Activated CD4-positive, alpha-beta T cell treated with anti-CD3 and anti-CD28 coated beads, Interleukin-2, amount 10 ng/mL, durations not matched to agents 7 days and 5 days (primary cell): ENCODE data around the gene SLC26A8. TPM values are rescaled to one million over a fixed set of nuclear protein-coding genes. Genes with fewer than 3 reads are reported as not detected.

Experiments used
- CTCF ChIA-PET: fragments of 350-600 bp; sonication (Branson Sonifier 250); formaldehyde crosslinking; loops from one replicate; lab custom pipeline; 2021; ENCODE audit warnings: antibody characterized with exemption; lab: Charles Lee
- POLR2A ChIA-PET: fragments of 350-600 bp; sonication (Branson Sonifier 250); formaldehyde crosslinking; loops from one replicate; lab custom pipeline; 2021; ENCODE audit warnings: antibody characterized with exemption; lab: Charles Lee
- DNase-seq: peaks from one replicate; pipeline ENCODE4 v3.0.0-alpha.2; 2020
- H3K27ac Mint-ChIP-seq: one replicate; pipeline ENCODE4 v1.8.0; 2021; ENCODE audit warnings: mild to moderate bottlenecking, moderate library complexity, mixed read lengths
- H3K27me3 Mint-ChIP-seq: one replicate; pipeline ENCODE4 v1.8.0; 2021; ENCODE audit warnings: mixed read lengths
- H3K36me3 Mint-ChIP-seq: one replicate; pipeline ENCODE4 v1.8.0; 2021; ENCODE audit warnings: low read depth, mixed read lengths
- H3K4me1 Mint-ChIP-seq: one replicate; pipeline ENCODE4 v1.8.0; 2021; ENCODE audit warnings: mixed read lengths
- H3K4me3 Mint-ChIP-seq: one replicate; pipeline ENCODE4 v1.8.0; 2021; ENCODE audit warnings: mild to moderate bottlenecking, moderate library complexity, mixed read lengths
- H3K9me3 Mint-ChIP-seq: one replicate; pipeline ENCODE4 v1.8.0; 2021; ENCODE audit warnings: mixed read lengths
- total RNA-seq, 2 experiments: library from RNA; stranded (reverse); gene quantifications; one replicate each; pipeline ENCODE4 v1.2.3, GENCODE V29; 2021

The SLC26A8 gene
- total RNA-seq, 2 experiments from 2014 or later = not detected

GRCh38 chr6:36065916-36066315 lies 41.5 kb upstream of the SLC26A8 start:
- peaks cover 23% of the 10 kb centered on the region for H3K36me3 Mint-ChIP-seq
- no peaks in the 10 kb centered on the region for H3K9me3 Mint-ChIP-seq
- DNase-seq = no peak
- no peak overlapping the region for H3K4me3 Mint-ChIP-seq
- POLR2A ChIA-PET = no interaction called here
- H3K27ac Mint-ChIP-seq = no peak overlapping the region
- CTCF ChIA-PET = no interaction called here
- peaks cover 20% of the 10 kb centered on the region for H3K4me1 Mint-ChIP-seq
- no peaks in the 10 kb centered on the region for H3K27me3 Mint-ChIP-seq

- no peak overlapping the region for H3K27ac Mint-ChIP-seq
- no peak for DNase-seq
- peaks cover 33% of the 10 kb centered on the region for H3K36me3 Mint-ChIP-seq
- H3K4me1 Mint-ChIP-seq = peaks cover 20% of the 10 kb centered on the region
- ChIA-PET POLR2A (interaction anchor here (0.6 kb wide), 1 partner anchor 32 kb away, joined by 10 read pairs; no protein-coding TSS in a partner anchor), CTCF (no interaction called here)
- no peaks in the 10 kb centered on the region for H3K9me3 Mint-ChIP-seq
- H3K4me3 Mint-ChIP-seq = no peak overlapping the region
- no peaks in the 10 kb centered on the region for H3K27me3 Mint-ChIP-seq
Measured at GRCh38 chr6:36064770-36065396, 40.4 kb upstream of the SLC26A8 start.

- H3K4me1 Mint-ChIP-seq = peaks cover 16% of the 10 kb centered on the region
- H3K36me3 Mint-ChIP-seq = peaks cover 40% of the 10 kb centered on the region
- no peak overlapping the region for H3K27ac Mint-ChIP-seq
- POLR2A ChIA-PET = no interaction called here
- H3K4me3 Mint-ChIP-seq = no peak overlapping the region
- no peak for DNase-seq
- H3K9me3 Mint-ChIP-seq = no peaks in the 10 kb centered on the region
- CTCF ChIA-PET = no interaction called here
- no peaks in the 10 kb centered on the region for H3K27me3 Mint-ChIP-seq
Measured at GRCh38 chr6:36063318-36064060, 39.0 kb upstream of the SLC26A8 start.

GRCh38 chr6:36062247-36062646 lies 37.8 kb upstream of the SLC26A8 start:
- Mint-ChIP-seq H3K4me3 (no peak overlapping the region), H3K36me3 (peaks cover 45% of the 10 kb centered on the region), H3K27ac (no peak overlapping the region), H3K27me3 (no peaks in the 10 kb centered on the region), H3K4me1 (peaks cover 11% of the 10 kb centered on the region), H3K9me3 (no peaks in the 10 kb centered on the region)
- POLR2A ChIA-PET = interaction anchor here (0.6 kb wide), 1 partner anchor 438 kb away, joined by 4 read pairs; no protein-coding TSS in a partner anchor
- DNase-seq = no peak
- CTCF ChIA-PET = interaction anchor here (1.4 kb wide), 1 partner anchor 10 kb away, joined by 3 read pairs; no protein-coding TSS in a partner anchor

- ChIA-PET CTCF (interaction anchor here (1.4 kb wide), 1 partner anchor 9 kb away, joined by 3 read pairs; no protein-coding TSS in a partner anchor), POLR2A (no interaction called here)
- peaks cover 6% of the 10 kb centered on the region for H3K4me1 Mint-ChIP-seq
- DNase-seq = no peak
- no peaks in the 10 kb centered on the region for H3K27me3 Mint-ChIP-seq
- no peak overlapping the region for H3K27ac Mint-ChIP-seq
- H3K36me3 Mint-ChIP-seq = peaks cover 45% of the 10 kb centered on the region
- H3K4me3 Mint-ChIP-seq = no peak overlapping the region
- H3K9me3 Mint-ChIP-seq = no peaks in the 10 kb centered on the region
Measured at GRCh38 chr6:36061236-36061635, 36.8 kb upstream of the SLC26A8 start.

GRCh38 chr6:36056178-36056577 lies 31.7 kb upstream of the SLC26A8 start:
- Mint-ChIP-seq H3K27me3 (no peaks in the 10 kb centered on the region), H3K27ac (no peak overlapping the region), H3K36me3 (peaks cover 31% of the 10 kb centered on the region), H3K4me3 (no peak overlapping the region), H3K9me3 (no peaks in the 10 kb centered on the region), H3K4me1 (peaks cover 9% of the 10 kb centered on the region)
- no peak for DNase-seq
- POLR2A ChIA-PET = no interaction called here
- CTCF ChIA-PET = interaction anchor here (0.6 kb wide), 1 partner anchor 221 kb away, joined by 3 read pairs; no protein-coding TSS in a partner anchor

- POLR2A ChIA-PET = no interaction called here
- CTCF ChIA-PET = no interaction called here
- H3K4me1 Mint-ChIP-seq = peaks cover 9% of the 10 kb centered on the region
- no peak overlapping the region for H3K27ac Mint-ChIP-seq
- H3K36me3 Mint-ChIP-seq = peaks cover 20% of the 10 kb centered on the region
- H3K4me3 Mint-ChIP-seq = no peak overlapping the region
- no peaks in the 10 kb centered on the region for H3K27me3 Mint-ChIP-seq
- DNase-seq = no peak
- no peaks in the 10 kb centered on the region for H3K9me3 Mint-ChIP-seq
Measured at GRCh38 chr6:36054956-36055355, 30.5 kb upstream of the SLC26A8 start.

- Mint-ChIP-seq H3K4me3 (no peak overlapping the region), H3K27me3 (no peaks in the 10 kb centered on the region), H3K9me3 (no peaks in the 10 kb centered on the region), H3K27ac (no peak overlapping the region), H3K36me3 (peaks cover 14% of the 10 kb centered on the region), H3K4me1 (peaks cover 9% of the 10 kb centered on the region)
- CTCF ChIA-PET = no interaction called here
- POLR2A ChIA-PET = no interaction called here
- no peak for DNase-seq
Measured at GRCh38 chr6:36054415-36054814, 30.0 kb upstream of the SLC26A8 start.

- no peak overlapping the region for H3K4me3 Mint-ChIP-seq
- no peaks in the 10 kb centered on the region for H3K27me3 Mint-ChIP-seq
- peaks cover 12% of the 10 kb centered on the region for H3K36me3 Mint-ChIP-seq
- ChIA-PET POLR2A (no interaction called here), CTCF (no interaction called here)
- no peak for DNase-seq
- H3K27ac Mint-ChIP-seq = no peak overlapping the region
- H3K9me3 Mint-ChIP-seq = no peaks in the 10 kb centered on the region
- peaks cover 9% of the 10 kb centered on the region for H3K4me1 Mint-ChIP-seq
Measured at GRCh38 chr6:36053878-36054277, 29.4 kb upstream of the SLC26A8 start.

GRCh38 chr6:36052097-36052496 lies 27.7 kb upstream of the SLC26A8 start:
- no peak for DNase-seq
- Mint-ChIP-seq H3K27me3 (no peaks in the 10 kb centered on the region), H3K4me1 (peaks cover 12% of the 10 kb centered on the region), H3K9me3 (peaks cover 2% of the 10 kb centered on the region), H3K36me3 (peaks cover 9% of the 10 kb centered on the region), H3K4me3 (no peak overlapping the region), H3K27ac (no peak overlapping the region)
- ChIA-PET CTCF (interaction anchor here (0.8 to 1.4 kb wide), 3 partner anchors 10 to 24 kb away, joined by 3 to 6 read pairs (median 3); partner anchors contain the start of gene MAPK14), POLR2A (no interaction called here)

- ChIA-PET POLR2A (interaction anchor here (0.7 kb wide), 1 partner anchor 499 kb away, joined by 3 read pairs; no protein-coding TSS in a partner anchor), CTCF (interaction anchor here (0.6 to 1.4 kb wide), 3 partner anchors 23 to 405 kb away, joined by 3 to 6 read pairs (median 3); partner anchors contain the start of gene MAPK14)
- Mint-ChIP-seq H3K4me1 (peaks cover 16% of the 10 kb centered on the region), H3K4me3 (no peak overlapping the region), H3K36me3 (peaks cover 12% of the 10 kb centered on the region), H3K27ac (no peak overlapping the region), H3K9me3 (peaks cover 6% of the 10 kb centered on the region), H3K27me3 (no peaks in the 10 kb centered on the region)
- no peak for DNase-seq
Measured at GRCh38 chr6:36050947-36051710, 26.7 kb upstream of the SLC26A8 start.

GRCh38 chr6:36050305-36050704 lies 25.9 kb upstream of the SLC26A8 start:
- Mint-ChIP-seq H3K27ac (no peak overlapping the region), H3K4me1 (peaks cover 15% of the 10 kb centered on the region), H3K27me3 (no peaks in the 10 kb centered on the region), H3K9me3 (peaks cover 6% of the 10 kb centered on the region), H3K4me3 (no peak overlapping the region), H3K36me3 (peaks cover 10% of the 10 kb centered on the region)
- CTCF ChIA-PET = no interaction called here
- DNase-seq = peak; percentile 16
- POLR2A ChIA-PET = no interaction called here
